C4-2B (cell line): ENCODE measurements around the gene ACTR3.
"Not testable (repeated sequence)": the region's sequence is repeated elsewhere in the genome, so short reads cannot be mapped to it uniquely, and the experiment has no call there.

ENCODE experiments used
- CTCF ChIP-seq: fragments of 450-650 bp; conservative IDR thresholded peaks from 2 replicates; pipeline ENCODE4 v1.5.1; 2017; ENCODE audit warnings: mild to moderate bottlenecking
- ZFX ChIP-seq: fragments of 450-650 bp; IDR thresholded peaks from 2 replicates; pipeline ENCODE4 v1.6.1; 2017

GRCh38 chr2:113945784-113946183 is 55.9 kb downstream of the ACTR3 start:
- not testable (repeated sequence) for TF ChIP-seq CTCF, ZFX
